ENCODE data around the gene IL20RA. TPM values are rescaled to one million over a fixed set of nuclear protein-coding genes. Genes with fewer than 3 reads are reported as not detected.

The IL20RA gene
- total RNA-seq, 1 donor from 2014 or later, result not detected

- Mint-ChIP-seq H3K36me3 (ENCODE audit: unreplicated experiment) (no peaks in the 10 kb centered on the region), H3K9me3 (ENCODE audit: unreplicated experiment) (no peaks in the 10 kb centered on the region), H3K27ac (ENCODE audit: unreplicated experiment) (no peak overlapping the region), H3K4me3 (ENCODE audit: unreplicated experiment) (no peak overlapping the region), H3K4me1 (ENCODE audit: unreplicated experiment) (no peaks in the 10 kb centered on the region), H3K27me3 (ENCODE audit: unreplicated experiment) (peaks cover 38% of the 10 kb centered on the region)
- DNase-seq (ENCODE audit: extremely low spot score, unreplicated experiment), result no peak
- TF ChIP-seq, protein P1, sequence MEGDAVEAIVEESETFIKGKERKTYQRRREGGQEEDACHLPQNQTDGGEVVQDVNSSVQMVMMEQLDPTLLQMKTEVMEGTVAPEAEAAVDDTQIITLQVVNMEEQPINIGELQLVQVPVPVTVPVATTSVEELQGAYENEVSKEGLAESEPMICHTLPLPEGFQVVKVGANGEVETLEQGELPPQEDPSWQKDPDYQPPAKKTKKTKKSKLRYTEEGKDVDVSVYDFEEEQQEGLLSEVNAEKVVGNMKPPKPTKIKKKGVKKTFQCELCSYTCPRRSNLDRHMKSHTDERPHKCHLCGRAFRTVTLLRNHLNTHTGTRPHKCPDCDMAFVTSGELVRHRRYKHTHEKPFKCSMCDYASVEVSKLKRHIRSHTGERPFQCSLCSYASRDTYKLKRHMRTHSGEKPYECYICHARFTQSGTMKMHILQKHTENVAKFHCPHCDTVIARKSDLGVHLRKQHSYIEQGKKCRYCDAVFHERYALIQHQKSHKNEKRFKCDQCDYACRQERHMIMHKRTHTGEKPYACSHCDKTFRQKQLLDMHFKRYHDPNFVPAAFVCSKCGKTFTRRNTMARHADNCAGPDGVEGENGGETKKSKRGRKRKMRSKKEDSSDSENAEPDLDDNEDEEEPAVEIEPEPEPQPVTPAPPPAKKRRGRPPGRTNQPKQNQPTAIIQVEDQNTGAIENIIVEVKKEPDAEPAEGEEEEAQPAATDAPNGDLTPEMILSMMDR (IDR thresholded peaks at IDR 0.05), result no peak
Observed at GRCh38 chr6:137058037-137058436, 13.3 kb upstream of the IL20RA start.

GRCh38 chr6:137056121-137056880 is 11.5 kb upstream of the IL20RA start:
- Mint-ChIP-seq H3K9me3 (ENCODE audit: unreplicated experiment) (no peaks in the 10 kb centered on the region), H3K4me1 (ENCODE audit: unreplicated experiment) (no peaks in the 10 kb centered on the region), H3K27me3 (ENCODE audit: unreplicated experiment) (peaks cover 41% of the 10 kb centered on the region), H3K4me3 (ENCODE audit: unreplicated experiment) (no peak overlapping the region), H3K27ac (ENCODE audit: unreplicated experiment) (no peak overlapping the region), H3K36me3 (ENCODE audit: unreplicated experiment) (no peaks in the 10 kb centered on the region)
- DNase-seq (ENCODE audit: extremely low spot score, unreplicated experiment), result no peak
- TF ChIP-seq, protein P1 (IDR thresholded peaks at IDR 0.05), result no peak

GRCh38 chr6:137051790-137052472 is 7.2 kb upstream of the IL20RA start:
- TF ChIP-seq, protein P1 (IDR thresholded peaks at IDR 0.05), result no peak

DNA sequence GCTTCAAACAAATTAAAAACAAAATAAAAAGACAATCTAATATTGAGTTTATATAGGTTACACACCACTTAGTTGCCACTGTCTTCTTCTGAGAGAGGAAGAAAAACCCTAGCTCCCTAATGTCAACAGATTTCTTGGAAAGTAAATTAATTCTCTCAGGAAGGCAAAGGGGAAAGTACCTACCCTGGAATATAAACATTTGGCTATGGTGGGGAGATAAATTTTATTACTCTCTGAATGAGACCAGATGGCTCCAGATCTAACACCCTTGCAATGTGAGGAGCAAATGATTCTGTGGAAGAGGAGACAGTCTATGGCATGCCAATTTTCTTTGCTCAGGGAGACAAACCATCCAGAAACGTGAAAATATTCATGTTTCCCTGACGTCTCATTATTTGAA is 4.3 kb upstream of the IL20RA start:
- Mint-ChIP-seq H3K27ac (ENCODE audit: unreplicated experiment) (no peak overlapping the region), H3K27me3 (ENCODE audit: unreplicated experiment) (peaks cover 66% of the 10 kb centered on the region), H3K4me1 (ENCODE audit: unreplicated experiment) (no peaks in the 10 kb centered on the region), H3K4me3 (ENCODE audit: unreplicated experiment) (no peak overlapping the region), H3K36me3 (ENCODE audit: unreplicated experiment) (no peaks in the 10 kb centered on the region), H3K9me3 (ENCODE audit: unreplicated experiment) (no peaks in the 10 kb centered on the region)
- TF ChIP-seq, protein P1 (IDR thresholded peaks at IDR 0.05), result no peak
- no peak for DNase-seq (ENCODE audit: extremely low spot score, unreplicated experiment)

More at GRCh38 chr6:137051790-137052472, 7.2 kb upstream of the IL20RA start:
- no peaks in the 10 kb centered on the region for H3K4me1 Mint-ChIP-seq (ENCODE audit: unreplicated experiment)
- H3K36me3 Mint-ChIP-seq (ENCODE audit: unreplicated experiment), result no peaks in the 10 kb centered on the region
- H3K27me3 Mint-ChIP-seq (ENCODE audit: unreplicated experiment), result peaks cover 77% of the 10 kb centered on the region
- H3K27ac Mint-ChIP-seq (ENCODE audit: unreplicated experiment), result no peak overlapping the region
- DNase-seq (ENCODE audit: extremely low spot score, unreplicated experiment), result no peak
- H3K4me3 Mint-ChIP-seq (ENCODE audit: unreplicated experiment), result no peak overlapping the region
- H3K9me3 Mint-ChIP-seq (ENCODE audit: unreplicated experiment), result no peaks in the 10 kb centered on the region

DNA sequence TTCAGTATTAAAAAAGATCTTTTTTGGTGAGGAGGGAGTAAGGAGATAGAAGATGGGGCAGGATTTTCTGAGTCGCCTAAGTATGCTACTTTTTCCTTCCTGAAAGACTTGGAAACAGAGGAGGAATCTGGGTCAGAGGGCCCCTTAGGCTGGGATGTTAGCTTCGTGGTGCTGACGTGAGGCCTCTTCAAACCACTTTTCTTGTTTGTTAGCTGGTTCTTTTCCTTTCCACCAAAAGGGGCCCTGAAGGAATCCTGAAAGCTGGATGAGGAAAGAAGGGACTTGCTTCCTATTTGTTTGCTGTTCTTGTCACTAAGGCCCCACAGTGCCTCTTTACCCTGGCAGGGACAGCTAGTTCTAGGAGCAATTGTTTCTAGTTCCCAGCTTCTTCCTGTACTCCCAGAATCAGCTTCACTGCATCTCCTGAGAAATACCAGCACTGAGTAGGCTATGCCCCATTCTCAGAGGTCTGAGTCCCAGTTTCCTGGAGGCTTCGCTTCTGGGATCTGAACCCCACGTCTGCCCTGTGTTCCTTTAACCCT is 2.2 kb upstream of the IL20RA start:
- no peak overlapping the region for H3K27ac Mint-ChIP-seq (ENCODE audit: unreplicated experiment)
- no peaks in the 10 kb centered on the region for H3K36me3 Mint-ChIP-seq (ENCODE audit: unreplicated experiment)
- peaks cover 3% of the 10 kb centered on the region for H3K4me1 Mint-ChIP-seq (ENCODE audit: unreplicated experiment)
- TF ChIP-seq, protein P1 (IDR thresholded peaks at IDR 0.05), result no peak
- H3K4me3 Mint-ChIP-seq (ENCODE audit: unreplicated experiment), result no peak overlapping the region
- H3K9me3 Mint-ChIP-seq (ENCODE audit: unreplicated experiment), result no peaks in the 10 kb centered on the region
- no peak for DNase-seq (ENCODE audit: extremely low spot score, unreplicated experiment)
- H3K27me3 Mint-ChIP-seq (ENCODE audit: unreplicated experiment), result peaks cover 78% of the 10 kb centered on the region

Measured in osteocyte (in vitro differentiated cells).